ENCODE measurements around the gene ITGA11. TPM values are rescaled to one million over a fixed set of nuclear protein-coding genes. Genes with fewer than 3 reads are reported as not detected.

The ITGA11 gene
- total RNA-seq, 1 donor from 2014 or later = 6.3 TPM

GRCh38 chr15:68292157-68292781 lies 139.7 kb downstream of the ITGA11 start:
- no peak for DNase-seq (ENCODE audit: low read depth in 2 of 2)

- DNase-seq (ENCODE audit: low read depth in 2 of 2) = no peak
Observed at GRCh38 chr15:68290715-68291114, 141.2 kb downstream of the ITGA11 start.

- no peak for DNase-seq (ENCODE audit: low read depth in 2 of 2)
Observed at GRCh38 chr15:68289621-68290352, 142.2 kb downstream of the ITGA11 start.

DNA sequence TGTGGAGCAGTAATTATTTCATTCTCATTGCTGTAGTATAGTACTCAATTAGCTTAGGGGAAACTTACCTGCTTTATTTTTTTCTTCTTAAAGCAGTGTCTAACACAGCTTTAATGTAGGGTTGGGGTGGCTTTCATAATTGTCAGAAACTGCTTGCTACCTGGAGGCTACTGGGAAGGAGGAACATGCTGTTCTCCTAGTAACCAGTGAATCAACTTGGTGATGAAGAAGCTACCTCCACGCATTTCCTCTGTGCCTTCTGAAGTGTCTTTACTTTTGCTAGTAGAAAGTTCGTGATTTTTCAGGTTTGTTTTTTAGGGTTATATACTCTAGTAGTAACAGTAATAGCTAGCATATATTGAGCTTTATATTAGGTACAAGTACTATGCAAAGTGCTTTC lies 142.9 kb downstream of the ITGA11 start:
- DNase-seq (ENCODE audit: low read depth in 2 of 2) = no peak

DNA sequence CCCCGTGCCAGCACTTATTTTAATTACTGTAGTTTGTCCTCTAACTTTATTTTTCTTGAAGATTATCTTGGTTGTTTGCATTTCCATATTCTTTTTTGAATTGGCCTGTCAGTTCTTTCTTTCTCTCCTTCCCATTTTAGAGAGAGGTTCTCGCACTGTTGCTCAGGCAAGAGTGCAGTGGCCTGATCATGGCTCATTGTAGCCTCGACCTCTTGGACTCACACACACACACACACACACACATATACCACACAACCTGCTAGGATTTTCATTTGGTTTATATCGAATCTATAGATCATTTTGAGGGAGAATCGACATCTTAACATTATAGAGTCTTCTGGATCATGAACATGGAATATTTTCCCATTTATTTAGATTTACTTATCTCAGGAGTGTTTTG lies 145.7 kb downstream of the ITGA11 start:
- no peak for DNase-seq (ENCODE audit: low read depth in 2 of 2)

GRCh38 chr15:68285259-68285980 lies 146.5 kb downstream of the ITGA11 start:
- DNase-seq (ENCODE audit: low read depth in 2 of 2) = no peak

DNA sequence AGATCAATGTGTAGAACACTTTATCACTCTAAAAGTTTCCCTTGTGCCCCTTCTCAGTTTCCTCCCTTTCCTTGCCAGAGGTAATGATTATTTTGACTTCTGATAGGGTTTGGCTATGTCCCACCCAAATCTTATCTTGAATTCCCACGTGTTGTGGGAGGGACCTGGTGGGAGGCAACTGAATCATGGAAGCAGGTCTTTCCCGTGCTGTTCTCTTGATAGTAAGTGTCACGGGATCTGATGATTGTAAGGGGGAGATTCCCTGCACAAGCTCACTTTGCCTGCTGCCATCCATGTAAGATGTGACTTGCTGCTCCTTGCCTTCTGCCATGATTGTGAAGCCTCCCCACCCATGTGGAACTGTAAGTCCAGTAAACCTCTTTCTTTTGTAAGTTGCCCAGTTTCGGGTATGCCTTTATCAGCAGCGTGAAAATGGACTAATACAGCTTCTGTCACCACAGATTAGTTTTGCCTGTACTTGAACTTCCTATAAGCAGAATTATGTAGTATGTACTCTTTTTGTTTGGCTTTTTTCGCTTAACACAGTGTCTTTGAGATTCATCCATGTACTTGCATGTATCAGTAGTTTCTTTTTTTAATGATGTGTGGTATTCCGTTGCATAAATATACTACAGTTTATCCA lies 147.2 kb downstream of the ITGA11 start:
- DNase-seq (ENCODE audit: low read depth in 2 of 2) = no peak

GRCh38 chr15:68283401-68283800 lies 148.6 kb downstream of the ITGA11 start:
- DNase-seq (ENCODE audit: low read depth in 2 of 2) = no peak

GRCh38 chr15:68281008-68281407 lies 151.0 kb downstream of the ITGA11 start:
- peak in 1 of 2 donors; percentile 24 for DNase-seq (ENCODE audit: low read depth in 2 of 2)

DNA sequence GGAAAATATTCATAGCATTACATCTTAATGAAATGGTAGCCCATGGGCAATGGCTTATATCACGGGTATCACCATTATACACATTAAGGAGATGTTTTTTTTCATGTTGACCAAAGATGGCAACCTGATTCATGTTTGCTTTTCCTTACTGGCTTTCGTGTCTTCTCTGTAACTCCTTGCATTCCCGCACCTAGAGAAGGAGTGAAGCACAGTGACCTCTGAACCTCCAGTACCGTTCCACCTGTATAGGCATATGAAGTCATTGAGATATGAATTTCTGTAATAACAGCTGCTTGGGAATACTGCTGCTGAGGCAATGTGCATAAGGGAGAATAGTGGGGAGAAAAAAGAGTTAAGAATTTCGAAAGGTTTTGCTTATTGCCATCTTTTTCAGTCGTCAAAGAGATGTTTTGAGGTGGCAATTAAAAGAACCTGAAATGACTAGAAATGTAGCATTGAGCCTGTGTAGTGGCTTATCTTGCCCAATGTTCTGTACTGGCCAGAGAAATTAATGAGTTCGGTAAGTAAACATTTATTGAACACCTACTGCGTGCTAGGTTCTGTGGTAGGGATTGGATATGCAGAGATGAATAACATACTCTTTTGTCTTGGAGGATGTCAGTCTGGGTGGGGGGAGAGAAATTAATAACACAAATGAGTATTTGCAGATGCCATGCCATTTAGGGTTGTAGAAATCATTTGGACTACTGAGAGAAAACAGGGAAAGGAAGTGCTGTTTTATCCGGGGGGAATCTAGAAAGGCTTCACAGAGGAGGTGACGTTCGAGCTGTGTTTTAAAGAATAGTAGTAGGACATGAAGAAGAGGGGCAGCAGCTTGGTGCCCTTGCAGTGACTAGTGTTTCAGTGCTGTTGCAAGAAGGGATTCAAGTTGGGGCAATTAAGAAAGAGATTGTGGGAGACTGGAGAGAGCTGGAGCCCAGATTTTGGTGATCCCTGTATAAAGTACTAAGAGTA lies 151.9 kb downstream of the ITGA11 start:
- DNase-seq (ENCODE audit: low read depth in 2 of 2) = no peak

DNA sequence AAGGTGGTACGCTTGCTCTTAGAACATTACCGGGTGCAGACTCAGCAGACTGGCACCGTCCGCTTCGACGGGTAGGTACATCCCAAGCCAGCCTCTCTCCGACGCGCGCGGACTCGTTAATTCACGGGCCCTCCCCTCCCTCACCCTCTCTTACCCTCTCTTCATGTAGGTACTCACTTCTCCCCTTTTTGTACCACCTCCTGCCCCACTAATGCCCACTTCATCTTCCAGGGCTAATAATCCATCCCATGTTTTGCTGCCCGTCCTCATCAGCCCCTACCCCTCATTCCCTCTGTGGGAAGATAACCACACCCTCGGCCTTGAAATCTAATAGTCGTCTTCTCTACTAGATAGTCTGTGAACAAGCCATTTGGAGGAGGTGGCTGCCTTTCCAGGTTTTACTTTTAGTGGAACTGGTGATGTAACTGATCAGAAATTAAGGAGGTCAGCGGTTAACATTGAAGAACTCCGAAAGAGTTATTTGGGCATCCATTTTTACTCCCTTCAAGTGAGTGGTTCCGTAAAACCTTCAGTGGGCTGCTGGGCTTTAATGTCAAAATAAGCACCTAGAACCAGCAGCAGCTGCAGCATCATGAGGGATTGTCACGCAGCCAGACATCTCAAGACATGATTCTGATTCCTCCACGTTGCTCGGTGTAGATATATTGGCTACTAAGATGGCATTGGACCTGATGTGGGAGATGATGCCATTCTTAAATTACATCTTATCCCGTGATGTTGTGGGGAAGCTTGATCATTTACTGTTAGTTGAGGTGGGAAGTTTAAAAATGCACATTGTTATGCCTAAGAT lies 153.2 kb downstream of the ITGA11 start:
- peak in 1 of 2 donors; percentile 31 for DNase-seq (ENCODE audit: low read depth in 2 of 2)

- peak in 1 of 2 donors; percentile 83 for DNase-seq (ENCODE audit: low read depth in 2 of 2)
Observed at GRCh38 chr15:68278345-68278594, 153.7 kb downstream of the ITGA11 start.

GRCh38 chr15:68277603-68278344 lies 154.2 kb downstream of the ITGA11 start, which contains the start of gene FEM1B:
Gene FEM1B, plus strand, starts transcription at chr15:68277745. Its CDS starts 673 bp downstream, at chr15:68278418.
- peak; percentile 94 for DNase-seq (ENCODE audit: low read depth in 2 of 2)

- peak in 1 of 2 donors; percentile 58 for DNase-seq (ENCODE audit: low read depth in 2 of 2)
Observed at GRCh38 chr15:68277131-68277602, 154.8 kb downstream of the ITGA11 start.

DNA sequence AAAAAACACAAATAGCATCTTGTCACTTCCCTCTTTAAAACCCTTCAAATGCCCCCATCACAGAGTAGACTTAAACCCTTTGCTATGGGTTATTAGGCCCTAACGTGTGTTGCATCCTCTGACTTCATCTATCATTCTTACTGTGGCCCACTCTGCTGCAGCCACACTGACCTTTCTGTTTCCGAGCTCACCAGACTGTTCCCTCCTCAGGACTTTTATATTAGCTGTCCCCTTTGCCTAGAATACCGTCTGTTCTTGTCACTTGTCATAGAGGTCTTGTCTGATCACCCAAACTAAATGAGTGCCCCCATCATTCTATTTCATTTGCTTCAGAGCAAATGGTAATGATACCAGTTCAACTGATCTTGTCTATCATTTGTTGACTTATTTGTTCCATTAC lies 155.3 kb downstream of the ITGA11 start:
- DNase-seq (ENCODE audit: low read depth in 2 of 2) = no peak

- DNase-seq (ENCODE audit: low read depth in 2 of 2) = no peak
Observed at GRCh38 chr15:68275165-68275746, 156.7 kb downstream of the ITGA11 start.

- no peak for DNase-seq (ENCODE audit: low read depth in 2 of 2)
Observed at GRCh38 chr15:68274201-68274848, 157.6 kb downstream of the ITGA11 start.

GRCh38 chr15:68272721-68273271 lies 159.2 kb downstream of the ITGA11 start:
- DNase-seq (ENCODE audit: low read depth in 2 of 2) = peak in 1 of 2 donors; percentile 75
